Endothelial cell of umbilical vein (primary cell): Measurements from ENCODE around the gene MAP6. TPM values are rescaled to one million over a fixed set of nuclear protein-coding genes. Genes with fewer than 3 reads are reported as not detected.
A peak's percentile ranks its signal among the peaks of the same experiment; 100 is the strongest.

Experiments
- BruUV-seq: library from RNA; stranded (reverse); fragments of 400-500 nt; replicated peaks from 2 replicates; lab custom pipeline; 2021; lab: Mats Ljungman, UMichigan
- CTCF ChIA-PET: fragments of 300-600, 350-600 bp; sonication (Branson Sonifier 250); formaldehyde crosslinking; loops from one replicate; lab custom pipeline; 2021; ENCODE audit warnings: antibody characterized with exemption, inconsistent platforms; lab: Charles Lee
- POLR2A ChIA-PET: fragments of 300-600, 350-600 bp; sonication (Branson Sonifier 250); formaldehyde crosslinking; loops from one replicate; lab custom pipeline; 2021; ENCODE audit warnings: antibody characterized with exemption, inconsistent platforms; lab: Charles Lee
- DNase-seq: peaks from one replicate; pipeline ENCODE4 v3.0.0-alpha.2; 2011; ENCODE audit warnings: low read depth, low spot score
- FAIRE-seq: peaks from 2 replicates; lab custom pipeline; 2011; peaks lifted over from hg19 to GRCh38; lab: Jason Lieb, UNC
- H2AFZ ChIP-seq: 2 replicates; pipeline ENCODE4 v1.6.0; 2012; ENCODE audit warnings: low read depth, low read length, control low read depth, inconsistent platforms
- H3K27ac ChIP-seq: 2 replicates; pipeline ENCODE4 v1.5.1; 2011; ENCODE audit warnings: low read depth, mild to moderate bottlenecking, control low read depth, low read length, moderate library complexity; ENCODE audit not compliant: insufficient read depth
- H3K27me3 ChIP-seq, 2 experiments: 2 replicates each; pipeline versions ENCODE4 v1.6.0 to v1.6.1; 2011; ENCODE audit warnings: low read length in 2 of 2, mixed read lengths in 1 of 2; ENCODE audit not compliant: control insufficient read depth in 2 of 2, insufficient read depth in 2 of 2
- H3K36me3 ChIP-seq, 2 experiments: 2 replicates in 1 of 2; 3 replicates in 1 of 2; pipeline ENCODE4 v1.5.1; 2011; ENCODE audit warnings: low read length in 2 of 2, mild to moderate bottlenecking in 1 of 2, moderate library complexity in 1 of 2; ENCODE audit not compliant: control insufficient read depth in 2 of 2, insufficient read depth in 2 of 2; ENCODE audit errors: extremely low read depth in 1 of 2
- H3K4me1 ChIP-seq: 3 replicates; pipeline ENCODE4 v1.5.1; 2011; ENCODE audit warnings: mild to moderate bottlenecking, low read length; ENCODE audit not compliant: control insufficient read depth, insufficient read depth; ENCODE audit errors: extremely low read depth
- H3K4me2 ChIP-seq: 2 replicates; pipeline ENCODE4 v1.6.1; 2011; ENCODE audit warnings: low read length, control low read depth, mixed read lengths; ENCODE audit not compliant: insufficient read depth
- H3K4me3 ChIP-seq, 3 experiments: fragments of 200-600 bp in 1 of 3; sonication (generic), shearing (Covaris generic) in 1 of 3; replicated peaks in 1 of 3; 2 replicates each; pipeline ENCODE4 v1.5.1; 2011 to 2016; ENCODE audit warnings: control low read depth in 3 of 3, low read length in 3 of 3, mild to moderate bottlenecking in 2 of 3, inconsistent platforms in 1 of 3, low read depth in 1 of 3, moderate library complexity in 1 of 3; ENCODE audit not compliant: insufficient read depth in 1 of 3
- H3K79me2 ChIP-seq: 2 replicates; pipeline ENCODE4 v1.6.0; 2012; ENCODE audit warnings: low read length, inconsistent platforms; ENCODE audit not compliant: control insufficient read depth, insufficient read depth
- H3K9ac ChIP-seq: replicated peaks from 2 replicates; pipeline ENCODE3; 2011; ENCODE audit warnings: low read length, control low read depth; ENCODE audit not compliant: insufficient read depth; ENCODE audit errors: extremely low read depth
- H3K9me1 ChIP-seq: replicated peaks from 3 replicates; pipeline ENCODE4 v1.6.0; 2011; ENCODE audit warnings: mild to moderate bottlenecking, low read length; ENCODE audit not compliant: control insufficient read depth, insufficient read depth; ENCODE audit errors: extremely low read depth
- H3K9me3 ChIP-seq: replicated peaks from 2 replicates; pipeline ENCODE4 v1.5.1; 2012; ENCODE audit warnings: low read length, inconsistent platforms; ENCODE audit not compliant: control insufficient read depth, insufficient read depth
- H4K20me1 ChIP-seq: replicated peaks from 2 replicates; pipeline ENCODE3; 2011; ENCODE audit warnings: mild to moderate bottlenecking, low read length; ENCODE audit not compliant: control insufficient read depth, insufficient read depth; ENCODE audit errors: extremely low read depth
- CTCF ChIP-seq, 2 donors: IDR thresholded peaks; 1 replicate in 1 of 2; 2 replicates in 1 of 2; pipeline ENCODE4 v1.5.1; 2011; ENCODE audit warnings: low read length in 2 of 2, mild to moderate bottlenecking in 2 of 2, moderate library complexity in 2 of 2, control low read depth in 1 of 2, inconsistent platforms in 1 of 2, low read depth in 1 of 2; ENCODE audit not compliant: insufficient read depth in 1 of 2; ENCODE audit errors: extremely low read depth in 1 of 2
- EZH2 ChIP-seq: IDR thresholded peaks from 2 replicates; pipeline ENCODE4 v1.6.1; 2012; ENCODE audit warnings: borderline replicate concordance, low read depth, mild to moderate bottlenecking, moderate library complexity, low read length, inconsistent platforms; ENCODE audit not compliant: severe bottlenecking
- FOS ChIP-seq: IDR thresholded peaks from 2 replicates; pipeline ENCODE4 v1.6.1; 2011; ENCODE audit warnings: mild to moderate bottlenecking, low read length, moderate library complexity, borderline replicate concordance; ENCODE audit not compliant: insufficient read depth
- GATA2 ChIP-seq: IDR thresholded peaks from 2 replicates; pipeline ENCODE4 v1.7.0; 2011; ENCODE audit warnings: low read depth, mild to moderate bottlenecking, moderate library complexity, mixed read lengths, low read length; ENCODE audit not compliant: insufficient read length, insufficient read depth
- JUN ChIP-seq: IDR thresholded peaks from 2 replicates; pipeline ENCODE4 v1.6.1; 2011; ENCODE audit warnings: borderline replicate concordance, low read depth; ENCODE audit not compliant: insufficient read length, insufficient read depth
- MAX ChIP-seq: IDR thresholded peaks from 2 replicates; pipeline ENCODE4 v1.6.1; 2011; ENCODE audit not compliant: insufficient read depth, insufficient read length
- MYC ChIP-seq: IDR thresholded peaks from one replicate; pipeline ENCODE4 v1.6.1; 2011; ENCODE audit warnings: mild to moderate bottlenecking, low read depth, low read length
- POLR2A ChIP-seq: IDR thresholded peaks from 2 replicates; pipeline ENCODE4 v1.6.1; 2012; ENCODE audit warnings: low read depth, mild to moderate bottlenecking, control low read depth, low read length
- POLR2AphosphoS5 ChIP-seq: IDR thresholded peaks from 2 replicates; pipeline ENCODE4 v1.6.1; 2012; ENCODE audit warnings: low read depth, mild to moderate bottlenecking, control low read depth, low read length, moderate library complexity; ENCODE audit not compliant: insufficient read depth
- dilution Hi-C: fragments of 300-500 bp; cut with MboI; formaldehyde crosslinking; loops from one replicate; pipeline ENCODE4 v1.15.0; 2019; ENCODE audit warnings: low sequenced_read_pairs; ENCODE audit not compliant: extremely low pct_ligation_motif_present
- intact Hi-C: fragments of 100-400 bp; cut with micrococcal nuclease; formaldehyde crosslinking; loops from one replicate; pipeline ENCODE4 v1.10.0; 2022
- polyA plus RNA-seq, 4 experiments: library from polyadenylated mRNA; depleted of rRNA in 3 of 4; stranded (reverse) in 3 of 4; unstranded in 1 of 4; fragments of >200 nt; gene quantifications; 2 replicates each; pipeline versions ENCODE4 v1.2.1 to v1.2.3, GENCODE V29; 2011 to 2012; ENCODE audit warnings: missing spikeins in 1 of 4
- total RNA-seq: library from RNA; stranded (reverse); gene quantifications from 2 replicates; pipeline ENCODE4 v1.2.3, GENCODE V29; 2021

Gene MAP6
- total and polyA plus RNA-seq, 2 donors (not counting 3 experiments of a cell fraction or from before 2014, with no cell fraction given), result 0.12 TPM; not detected in 1

GRCh38 chr11:75582506-75582894 lies 86.3 kb downstream of the MAP6 start:
- no peaks in the 10 kb centered on the region for H3K79me2 ChIP-seq
- no peaks in the 10 kb centered on the region for H3K36me3 ChIP-seq
- H4K20me1 ChIP-seq, result no peaks in the 10 kb centered on the region
- no peaks in the 10 kb centered on the region for H3K9me1 ChIP-seq
- peak overlapping the region; percentile 94 for H3K9ac ChIP-seq
- no TSS peak for BruUV-seq
- POLR2A ChIA-PET, result interaction anchor here (1.8 kb wide), 2 partner anchors 10 to 29 kb away, joined by 7 to 8 read pairs; no protein-coding TSS in a partner anchor
- peak; percentile 86 for TF ChIP-seq JUN
- TF ChIP-seq FOS, result peak; percentile 59
- TF ChIP-seq GATA2, result peak; percentile 73
- TF ChIP-seq POLR2AphosphoS5, result peak; percentile 54
- TF ChIP-seq POLR2A, result no peak
- no peak for TF ChIP-seq EZH2
- no peak for TF ChIP-seq MYC
- no peak for TF ChIP-seq CTCF (IDR thresholded peaks at IDR 0.05; ENCODE audit: extremely low read depth in 1 of 2, insufficient read depth in 1 of 2, low read depth in 1 of 2, low read length in 2 of 2)
- no peak for TF ChIP-seq MAX
- peak overlapping the region; percentile 35 for H3K4me2 ChIP-seq
- peaks cover 21% of the 10 kb centered on the region for H3K4me1 ChIP-seq
- no peak overlapping the region for H2AFZ ChIP-seq
- dilution Hi-C loops (no loop called here), intact Hi-C loops (loop anchor here (1.0 kb wide), 3 partner anchors 17 to 114 kb away; no protein-coding TSS in a partner anchor)
- peak overlapping the region in 2 of 3 experiments; percentile 17 to 62 for H3K4me3 ChIP-seq
- no peak for FAIRE-seq
- no peaks in the 10 kb centered on the region for H3K9me3 ChIP-seq
- H3K27me3 ChIP-seq, result no peaks in the 10 kb centered on the region
- CTCF ChIA-PET, result interaction anchor here (1.1 to 2.7 kb wide), 6 partner anchors 10 to 49 kb away, joined by 3 to 9 read pairs (median 6); no protein-coding TSS in a partner anchor
- peak overlapping the region; percentile 94 for H3K27ac ChIP-seq
- peak; percentile 91 for DNase-seq
